Nephron progenitor cell (in vitro differentiated cells): ENCODE measurements around the gene KLHL21.
A peak's percentile ranks its signal among the peaks of the same experiment; 100 is the strongest.

Source experiments
- DNase-seq: peaks from one replicate; pipeline ENCODE4 v3.0.0; 2021
- H3K27ac Mint-ChIP-seq: 2 replicates; pipeline ENCODE4 v1.8.0; 2021; ENCODE audit warnings: mild to moderate bottlenecking, moderate library complexity, mixed read lengths
- H3K27me3 Mint-ChIP-seq: 2 replicates; pipeline ENCODE4 v1.8.0; 2021; ENCODE audit warnings: mild to moderate bottlenecking, low read depth, mixed read lengths; ENCODE audit not compliant: poor library complexity
- H3K36me3 Mint-ChIP-seq: 2 replicates; pipeline ENCODE4 v1.8.0; 2021; ENCODE audit warnings: low read depth, mixed read lengths
- H3K4me1 Mint-ChIP-seq: 2 replicates; pipeline ENCODE4 v1.8.0; 2021; ENCODE audit warnings: mixed read lengths
- H3K4me3 Mint-ChIP-seq: 2 replicates; pipeline ENCODE4 v1.8.0; 2021; ENCODE audit warnings: mild to moderate bottlenecking, moderate library complexity, mixed read lengths
- H3K9me3 Mint-ChIP-seq: 2 replicates; pipeline ENCODE4 v1.8.0; 2021; ENCODE audit warnings: mild to moderate bottlenecking, moderate library complexity, mixed read lengths
- CTCF ChIP-seq: fragments of 200-600 bp; sonication (generic); IDR thresholded peaks from 2 replicates; pipeline ENCODE4 v1.5.0; 2021; ENCODE audit warnings: antibody characterized with exemption

KLHL21 gene

GRCh38 chr1:6622396-6623152 is 19.9 kb upstream of the KLHL21 start:
- Mint-ChIP-seq H3K27me3 (no peaks in the 10 kb centered on the region), H3K4me1 (peaks cover 46% of the 10 kb centered on the region), H3K27ac (peak overlapping the region; percentile 91), H3K4me3 (no peak overlapping the region), H3K36me3 (peaks cover 60% of the 10 kb centered on the region), H3K9me3 (no peaks in the 10 kb centered on the region)
- no peak for TF ChIP-seq CTCF
- no peak for DNase-seq

GRCh38 chr1:6621429-6622391 is 19.0 kb upstream of the KLHL21 start:
- Mint-ChIP-seq H3K27me3 (no peaks in the 10 kb centered on the region), H3K4me1 (peaks cover 45% of the 10 kb centered on the region), H3K27ac (peak overlapping the region; percentile 91), H3K4me3 (no peak overlapping the region), H3K9me3 (no peaks in the 10 kb centered on the region), H3K36me3 (peaks cover 55% of the 10 kb centered on the region)
- no peak for DNase-seq
- no peak for TF ChIP-seq CTCF

GRCh38 chr1:6619045-6619444 is 16.4 kb upstream of the KLHL21 start:
- Mint-ChIP-seq H3K27me3 (no peaks in the 10 kb centered on the region), H3K27ac (no peak overlapping the region), H3K36me3 (peaks cover 50% of the 10 kb centered on the region), H3K4me1 (peaks cover 38% of the 10 kb centered on the region), H3K9me3 (no peaks in the 10 kb centered on the region), H3K4me3 (no peak overlapping the region)
- DNase-seq, result no peak
- no peak for TF ChIP-seq CTCF

- H3K27ac Mint-ChIP-seq, result peak overlapping the region; percentile 94
- peaks cover 3% of the 10 kb centered on the region for H3K27me3 Mint-ChIP-seq
- no peak for TF ChIP-seq CTCF
- peaks cover 24% of the 10 kb centered on the region for H3K36me3 Mint-ChIP-seq
- peaks cover 29% of the 10 kb centered on the region for H3K4me1 Mint-ChIP-seq
- peak overlapping the region; percentile 88 for H3K4me3 Mint-ChIP-seq
- no peaks in the 10 kb centered on the region for H3K9me3 Mint-ChIP-seq
- DNase-seq, result peak; percentile 51
These were observed 12.5 kb upstream of the KLHL21 start for GRCh38 chr1:6614929-6615785.

GRCh38 chr1:6614019-6614928 is 11.6 kb upstream of the KLHL21 start:
- peak; percentile 72 for DNase-seq
- H3K9me3 Mint-ChIP-seq, result no peaks in the 10 kb centered on the region
- H3K27me3 Mint-ChIP-seq, result peaks cover 3% of the 10 kb centered on the region
- H3K27ac Mint-ChIP-seq, result no peak overlapping the region
- peaks cover 33% of the 10 kb centered on the region for H3K4me1 Mint-ChIP-seq
- no peak for TF ChIP-seq CTCF
- H3K4me3 Mint-ChIP-seq, result peak overlapping the region; percentile 80
- H3K36me3 Mint-ChIP-seq, result peaks cover 16% of the 10 kb centered on the region
